MCF 10A (cell line): Measurements from ENCODE around the gene ADD3. TPM values are rescaled to one million over a fixed set of nuclear protein-coding genes. Genes with fewer than 3 reads are reported as not detected.

Experiments used
- BruUV-seq: library from RNA; stranded (reverse); fragments of 400-500 nt; replicated peaks from 2 replicates; lab custom pipeline; 2021; lab: Mats Ljungman, UMichigan
- CTCF ChIA-PET: fragments of 300-600 bp; sonication (Branson Sonifier 250); formaldehyde crosslinking; extraction: SDS; loops from one replicate; lab custom pipeline; 2021; ENCODE audit warnings: antibody characterized with exemption, inconsistent platforms; lab: Yijun Ruan, JAX
- POLR2A ChIA-PET: fragments of 300-600, 350-650 bp; sonication (Branson Sonifier 250); formaldehyde crosslinking; extraction: SDS; loops from one replicate; lab custom pipeline; 2020; ENCODE audit warnings: antibody characterized with exemption, inconsistent platforms; lab: Yijun Ruan, JAX
- DNase-seq: peaks from one replicate; pipeline ENCODE4 v3.0.0-alpha.2; 2018; ENCODE audit not compliant: unreplicated experiment
- H3K27ac Mint-ChIP-seq: one replicate; pipeline ENCODE4 v1.8.0; 2022; ENCODE audit warnings: mild to moderate bottlenecking, low read depth, mixed read lengths; ENCODE audit not compliant: unreplicated experiment
- H3K27me3 Mint-ChIP-seq: one replicate; pipeline ENCODE4 v1.8.0; 2022; ENCODE audit warnings: mixed read lengths; ENCODE audit not compliant: insufficient read depth, unreplicated experiment
- H3K36me3 Mint-ChIP-seq: one replicate; pipeline ENCODE4 v1.8.0; 2022; ENCODE audit warnings: mild to moderate bottlenecking, moderate library complexity, mixed read lengths; ENCODE audit not compliant: insufficient read depth, unreplicated experiment
- H3K4me1 Mint-ChIP-seq: one replicate; pipeline ENCODE4 v1.8.0; 2022; ENCODE audit warnings: mixed read lengths; ENCODE audit not compliant: insufficient read depth, unreplicated experiment
- H3K4me3 Mint-ChIP-seq: one replicate; pipeline ENCODE4 v1.8.0; 2022; ENCODE audit warnings: mild to moderate bottlenecking, moderate library complexity, mixed read lengths; ENCODE audit not compliant: unreplicated experiment
- H3K9me3 Mint-ChIP-seq: one replicate; pipeline ENCODE4 v1.8.0; 2022; ENCODE audit warnings: mixed read lengths; ENCODE audit not compliant: unreplicated experiment
- intact Hi-C: fragments of 100-400 bp; cut with micrococcal nuclease; formaldehyde crosslinking; loops from 2 replicates; pipeline ENCODE4 v1.14.1; 2022
- total RNA-seq: library from RNA; stranded (reverse); gene quantifications from 2 replicates; pipeline ENCODE4 v1.2.3, GENCODE V29; 2022
- TF ChIP-seq, protein P1 (sequence below): fragments of 200-600 bp; IDR thresholded peaks from one replicate; pipeline ENCODE4 v1.8.0; 2022; ENCODE audit warnings: antibody characterized with exemption, mild to moderate bottlenecking; ENCODE audit not compliant: unreplicated experiment

The ADD3 gene
- total RNA-seq, 1 experiment from 2014 or later, result 14.5 TPM

DNA sequence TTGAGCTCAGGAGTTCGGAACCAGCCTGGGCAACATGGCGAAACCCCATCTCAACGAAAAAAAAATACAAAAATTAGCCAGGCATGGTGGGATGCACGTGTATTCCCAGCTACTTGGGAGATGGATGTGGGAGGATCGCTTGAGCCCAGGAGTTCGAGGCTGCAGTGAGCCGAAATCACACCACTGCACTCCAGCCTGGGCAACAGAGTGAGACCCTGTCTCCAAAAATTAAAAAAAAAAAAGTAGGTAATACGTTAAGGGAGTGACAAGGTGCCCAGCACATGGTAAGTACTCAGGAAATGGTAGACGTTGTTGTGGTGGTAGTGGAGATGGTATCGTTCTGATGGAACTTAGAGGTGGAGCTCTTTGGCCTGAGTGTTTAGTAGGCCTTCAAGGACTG is 43.5 kb upstream of the ADD3 start:
- intact Hi-C loops, result no loop called here
- H3K27me3 Mint-ChIP-seq, result no peaks in the 10 kb centered on the region
- H3K36me3 Mint-ChIP-seq, result no peaks in the 10 kb centered on the region
- H3K27ac Mint-ChIP-seq, result no peak overlapping the region
- CTCF ChIA-PET, result interaction anchor here (0.6 to 1.1 kb wide), 5 partner anchors 36 to 734 kb away, joined by 3 to 5 read pairs (median 3); no protein-coding TSS in a partner anchor
- POLR2A ChIA-PET, result interaction anchor here (0.6 to 0.7 kb wide), 2 partner anchors 41 to 218 kb away, joined by 3 to 4 read pairs; no protein-coding TSS in a partner anchor
- no peak for DNase-seq
- TF ChIP-seq, protein P1, sequence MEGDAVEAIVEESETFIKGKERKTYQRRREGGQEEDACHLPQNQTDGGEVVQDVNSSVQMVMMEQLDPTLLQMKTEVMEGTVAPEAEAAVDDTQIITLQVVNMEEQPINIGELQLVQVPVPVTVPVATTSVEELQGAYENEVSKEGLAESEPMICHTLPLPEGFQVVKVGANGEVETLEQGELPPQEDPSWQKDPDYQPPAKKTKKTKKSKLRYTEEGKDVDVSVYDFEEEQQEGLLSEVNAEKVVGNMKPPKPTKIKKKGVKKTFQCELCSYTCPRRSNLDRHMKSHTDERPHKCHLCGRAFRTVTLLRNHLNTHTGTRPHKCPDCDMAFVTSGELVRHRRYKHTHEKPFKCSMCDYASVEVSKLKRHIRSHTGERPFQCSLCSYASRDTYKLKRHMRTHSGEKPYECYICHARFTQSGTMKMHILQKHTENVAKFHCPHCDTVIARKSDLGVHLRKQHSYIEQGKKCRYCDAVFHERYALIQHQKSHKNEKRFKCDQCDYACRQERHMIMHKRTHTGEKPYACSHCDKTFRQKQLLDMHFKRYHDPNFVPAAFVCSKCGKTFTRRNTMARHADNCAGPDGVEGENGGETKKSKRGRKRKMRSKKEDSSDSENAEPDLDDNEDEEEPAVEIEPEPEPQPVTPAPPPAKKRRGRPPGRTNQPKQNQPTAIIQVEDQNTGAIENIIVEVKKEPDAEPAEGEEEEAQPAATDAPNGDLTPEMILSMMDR, result no peak
- H3K9me3 Mint-ChIP-seq, result no peaks in the 10 kb centered on the region
- no TSS peak for BruUV-seq
- H3K4me1 Mint-ChIP-seq, result peaks cover 16% of the 10 kb centered on the region
- no peak overlapping the region for H3K4me3 Mint-ChIP-seq

DNA sequence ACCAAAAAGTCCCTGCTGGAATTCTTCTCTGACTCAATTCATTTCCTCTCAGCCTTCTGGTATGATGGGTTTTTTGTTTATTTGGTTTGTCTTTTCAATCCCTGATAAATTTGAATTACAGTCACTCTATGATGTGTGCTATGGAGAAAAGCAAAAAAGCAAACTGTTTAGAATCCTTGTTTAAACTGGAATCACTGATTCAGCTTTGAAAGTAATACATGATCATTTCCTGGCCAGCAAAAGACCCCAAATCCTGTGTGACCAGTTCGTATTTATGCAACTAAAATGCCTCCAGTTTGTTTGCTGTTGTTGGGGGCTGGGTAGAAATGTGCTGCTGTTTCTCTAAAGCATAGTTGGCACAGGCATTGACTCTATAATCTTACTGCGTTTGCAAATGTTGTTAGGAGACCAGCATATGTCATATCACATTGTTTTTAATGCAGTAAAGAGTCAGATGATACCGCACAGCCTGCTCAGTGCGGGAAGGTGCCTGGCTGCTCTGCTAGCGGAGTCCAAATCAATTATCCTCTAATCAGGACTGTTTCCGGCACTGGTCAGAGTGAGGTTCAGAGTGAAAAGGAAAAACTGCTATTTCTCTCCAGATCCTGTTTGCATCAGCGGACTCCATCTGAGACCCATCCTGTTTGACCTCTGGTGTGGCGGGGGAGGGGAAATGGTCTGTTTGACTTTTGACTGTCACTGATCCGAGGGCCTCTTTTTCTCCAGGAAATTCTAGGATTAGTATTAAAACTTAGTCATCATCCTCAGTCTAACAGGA is 40.6 kb upstream of the ADD3 start:
- TF ChIP-seq, protein P1, result no peak
- H3K27ac Mint-ChIP-seq, result no peak overlapping the region
- H3K4me1 Mint-ChIP-seq, result peaks cover 6% of the 10 kb centered on the region
- BruUV-seq, result no TSS peak
- no peak overlapping the region for H3K4me3 Mint-ChIP-seq
- no peaks in the 10 kb centered on the region for H3K36me3 Mint-ChIP-seq
- DNase-seq, result no peak
- CTCF ChIA-PET, result interaction anchor here (0.9 kb wide), 1 partner anchor 12 kb away, joined by 3 read pairs; no protein-coding TSS in a partner anchor
- intact Hi-C loops, result no loop called here
- no peaks in the 10 kb centered on the region for H3K27me3 Mint-ChIP-seq
- POLR2A ChIA-PET, result interaction anchor here (0.7 to 1.3 kb wide), 2 partner anchors 10 to 21 kb away, joined by 3 read pairs; no protein-coding TSS in a partner anchor
- no peaks in the 10 kb centered on the region for H3K9me3 Mint-ChIP-seq

DNA sequence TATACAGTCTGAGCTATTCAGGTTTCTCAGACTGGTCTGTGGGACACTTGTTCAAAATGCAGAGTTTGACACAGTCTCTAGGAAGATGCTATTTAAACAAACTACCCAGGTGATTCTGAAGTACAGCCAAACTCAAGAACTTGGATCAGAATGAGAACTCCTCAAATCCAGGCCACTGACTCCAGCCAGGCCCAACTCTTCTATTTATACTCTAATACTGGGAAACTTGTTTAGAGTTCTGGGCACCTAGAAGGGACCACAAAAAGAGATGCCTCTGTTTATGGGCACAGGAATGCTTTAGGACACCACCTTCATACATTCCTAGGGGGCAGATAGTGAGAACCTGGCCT is 40.1 kb upstream of the ADD3 start:
- H3K27ac Mint-ChIP-seq, result no peak overlapping the region

More for the DNA sequence above, 40.1 kb upstream of the ADD3 start:
- no TSS peak for BruUV-seq
- Mint-ChIP-seq H3K9me3 (no peaks in the 10 kb centered on the region), H3K4me1 (peaks cover 2% of the 10 kb centered on the region), H3K4me3 (no peak overlapping the region), H3K36me3 (no peaks in the 10 kb centered on the region), H3K27me3 (no peaks in the 10 kb centered on the region)
- intact Hi-C loops, result no loop called here
- DNase-seq, result no peak
- TF ChIP-seq, protein P1, result no peak
- ChIA-PET CTCF (interaction anchor here (0.9 kb wide), 1 partner anchor 12 kb away, joined by 3 read pairs; no protein-coding TSS in a partner anchor), POLR2A (interaction anchor here (0.7 to 1.3 kb wide), 2 partner anchors 11 to 20 kb away, joined by 3 read pairs; no protein-coding TSS in a partner anchor)
